ENCODE results near the gene CSRP3.

- no peak for TF ChIP-seq POLR2A (IDR thresholded peaks at IDR 0.05; ENCODE audit: low read length)
- no peak for TF ChIP-seq GATA1 (IDR thresholded peaks at IDR 0.05; ENCODE audit: low read depth, low read length)
These were observed 2.7 kb downstream of the CSRP3 start for GRCh38 chr11:19199048-19199447.
